ENCODE results near the gene GBP3.

Gene GBP3

DNA sequence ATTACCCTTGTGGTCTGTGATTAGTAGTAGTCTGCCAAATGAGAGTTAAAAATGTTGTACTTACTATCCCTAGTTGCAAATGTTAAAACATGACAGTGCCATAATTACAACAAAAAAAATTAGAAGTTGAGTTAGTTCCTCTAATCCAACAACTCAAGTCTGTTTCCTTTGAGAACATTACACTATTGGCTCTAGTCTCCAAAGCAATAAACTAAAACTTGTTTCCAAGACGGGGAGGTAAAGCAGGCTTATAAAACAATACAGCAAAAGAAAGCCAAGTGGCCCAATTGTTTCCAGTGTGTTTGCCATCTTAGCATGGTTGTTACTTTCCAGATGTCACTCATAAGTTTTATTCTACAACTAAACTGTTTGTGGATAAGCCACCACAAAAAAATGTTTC lies 41.8 kb downstream of the GBP3 start:
- Histone ChIP-seq H3K4me2 (ENCODE audit: low read depth, low read length, poor library complexity, severe bottlenecking) (no peak overlapping the region), H4K20me1 (ENCODE audit: insufficient read depth, low read length, poor library complexity, severe bottlenecking) (peaks cover 5% of the 10 kb centered on the region)

DNA sequence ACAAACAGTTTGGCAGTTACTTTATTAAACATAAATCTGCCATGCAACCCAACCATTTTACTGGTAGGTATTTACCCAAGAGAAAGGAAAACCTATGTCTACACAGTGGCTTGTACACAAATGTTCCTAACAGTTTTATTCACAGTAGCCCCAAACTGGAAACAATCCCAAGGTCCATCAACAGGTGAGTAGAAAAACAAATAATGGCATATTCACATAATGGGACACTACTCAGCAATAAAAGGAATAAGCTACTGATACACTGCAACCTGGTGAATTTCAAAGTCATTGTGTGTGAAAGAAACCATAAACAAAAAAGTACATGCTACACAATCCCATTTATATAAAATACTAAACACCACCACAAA lies 42.9 kb downstream of the GBP3 start:
- H3K36me3 ChIP-seq (ENCODE audit: insufficient read depth, low read length) = peaks cover 14% of the 10 kb centered on the region; the same call in 1 of the 2 replicates
- H4K20me1 ChIP-seq (ENCODE audit: insufficient read depth, low read length, poor library complexity, severe bottlenecking) = peaks cover 5% of the 10 kb centered on the region
- H3K9me2 ChIP-seq (replicated peaks; ENCODE audit: low read depth, low read length) = no peaks in the 10 kb centered on the region
- no peaks in the 10 kb centered on the region for H3F3A ChIP-seq (ENCODE audit: low read depth)
- H3K9me3 ChIP-seq (ENCODE audit: insufficient read depth, low read depth, low read length) = no peaks in the 10 kb centered on the region
- H3K4me1 ChIP-seq (ENCODE audit: insufficient read depth, low read length, poor library complexity, severe bottlenecking) = peaks cover 18% of the 10 kb centered on the region
- TF ChIP-seq EZH2phosphoT487 (IDR thresholded peaks at IDR 0.05; ENCODE audit: borderline replicate concordance) (no peak), CTCF (conservative IDR thresholded peaks at IDR 0.05; ENCODE audit: low read length) (no peak)
- H3K4me2 ChIP-seq (ENCODE audit: low read depth, low read length, poor library complexity, severe bottlenecking) = peak overlapping the region; percentile 26
- peaks cover 56% of the 10 kb centered on the region for H3K79me2 ChIP-seq (ENCODE audit: insufficient read depth, low read length)
- no peak overlapping the region for H3K9ac ChIP-seq (ENCODE audit: low read depth, low read length, poor library complexity, severe bottlenecking)
- H3K27me3 ChIP-seq (ENCODE audit: insufficient read depth, low read length, poor library complexity, severe bottlenecking) = no peaks in the 10 kb centered on the region
- no peak overlapping the region for H2AFZ ChIP-seq (ENCODE audit: low read length)
- H3K4me3 ChIP-seq (ENCODE audit: low read length, poor library complexity, severe bottlenecking) = no peak overlapping the region

More for the DNA sequence above, 41.8 kb downstream of the GBP3 start:
- peaks cover 26% of the 10 kb centered on the region for H3K4me1 ChIP-seq (ENCODE audit: insufficient read depth, low read length, poor library complexity, severe bottlenecking)
- H3F3A ChIP-seq (ENCODE audit: low read depth) = no peaks in the 10 kb centered on the region; the same call in 1 of the 2 replicates
- peaks cover 14% of the 10 kb centered on the region; the same call in 1 of the 2 replicates for H3K36me3 ChIP-seq (ENCODE audit: insufficient read depth, low read length)
- H3K4me3 ChIP-seq (ENCODE audit: low read length, poor library complexity, severe bottlenecking) = no peak overlapping the region
- TF ChIP-seq CTCF (conservative IDR thresholded peaks at IDR 0.05; ENCODE audit: low read length) = no peak
- no peak for TF ChIP-seq EZH2phosphoT487 (IDR thresholded peaks at IDR 0.05; ENCODE audit: borderline replicate concordance)
- no peaks in the 10 kb centered on the region for H3K9me2 ChIP-seq (replicated peaks; ENCODE audit: low read depth, low read length)
- no peaks in the 10 kb centered on the region for H3K27me3 ChIP-seq (ENCODE audit: insufficient read depth, low read length, poor library complexity, severe bottlenecking)
- H3K9ac ChIP-seq (ENCODE audit: low read depth, low read length, poor library complexity, severe bottlenecking) = no peak overlapping the region
- no peaks in the 10 kb centered on the region for H3K9me3 ChIP-seq (ENCODE audit: insufficient read depth, low read depth, low read length)
- H2AFZ ChIP-seq (ENCODE audit: low read length) = no peak overlapping the region
- H3K79me2 ChIP-seq (ENCODE audit: insufficient read depth, low read length) = peaks cover 67% of the 10 kb centered on the region

GRCh38 chr1:88979054-88979748 lies 43.5 kb downstream of the GBP3 start:
- peaks cover 14% of the 10 kb centered on the region for H3K4me1 ChIP-seq (ENCODE audit: insufficient read depth, low read length, poor library complexity, severe bottlenecking)
- H4K20me1 ChIP-seq (ENCODE audit: insufficient read depth, low read length, poor library complexity, severe bottlenecking) = peaks cover 5% of the 10 kb centered on the region
- H3K4me2 ChIP-seq (ENCODE audit: low read depth, low read length, poor library complexity, severe bottlenecking) = peak overlapping the region; percentile 26
- H3K79me2 ChIP-seq (ENCODE audit: insufficient read depth, low read length) = peaks cover 51% of the 10 kb centered on the region
- no peak overlapping the region for H3K4me3 ChIP-seq (ENCODE audit: low read length, poor library complexity, severe bottlenecking)
- TF ChIP-seq CTCF (conservative IDR thresholded peaks at IDR 0.05; ENCODE audit: low read length) = no peak
- H3K36me3 ChIP-seq (ENCODE audit: insufficient read depth, low read length) = peaks cover 14% of the 10 kb centered on the region; the same call in 1 of the 2 replicates
- H3K9ac ChIP-seq (ENCODE audit: low read depth, low read length, poor library complexity, severe bottlenecking) = no peak overlapping the region
- H3K27me3 ChIP-seq (ENCODE audit: insufficient read depth, low read length, poor library complexity, severe bottlenecking) = no peaks in the 10 kb centered on the region
- no peaks in the 10 kb centered on the region for H3F3A ChIP-seq (ENCODE audit: low read depth)
- no peak overlapping the region for H2AFZ ChIP-seq (ENCODE audit: low read length)
- H3K9me3 ChIP-seq (ENCODE audit: insufficient read depth, low read depth, low read length) = no peaks in the 10 kb centered on the region
- H3K9me2 ChIP-seq (replicated peaks; ENCODE audit: low read depth, low read length) = no peaks in the 10 kb centered on the region
